Subcutaneous adipose tissue (tissue), 4 donors: ENCODE measurements around the gene CTSW. TPM values are rescaled to one million over a fixed set of nuclear protein-coding genes. Genes with fewer than 3 reads are reported as not detected.

Experiments
- CTCF ChIP-seq: fragments of 450-650 bp; IDR thresholded peaks from one replicate; pipeline ENCODE4 v1.5.1; 2016; ENCODE audit warnings: low read depth, mild to moderate bottlenecking, control low read depth, antibody characterized with exemption, moderate library complexity
- total RNA-seq, 4 donors: library from RNA; depleted of rRNA; stranded (reverse); fragments of >200 nt; gene quantifications; one replicate each; pipeline ENCODE4 v1.1.0, GENCODE V29; 2016

The CTSW gene
- total RNA-seq, 4 donors from 2014 or later: 1.7 to 5.7 (median 2.9) TPM; not detected in 1

GRCh38 chr11:65882120-65883057, 2.8 kb downstream of the CTSW start:
- no peak for TF ChIP-seq CTCF

- TF ChIP-seq CTCF: no peak
Observed at GRCh38 chr11:65883058-65883761, 3.6 kb downstream of the CTSW start.

- TF ChIP-seq CTCF: no peak
Observed at GRCh38 chr11:65883786-65884715, 4.4 kb downstream of the CTSW start.

GRCh38 chr11:65884716-65885092, 5.1 kb downstream of the CTSW start:
- TF ChIP-seq CTCF: no peak

- TF ChIP-seq CTCF: no peak
Observed at GRCh38 chr11:65885231-65885630, 5.6 kb downstream of the CTSW start.

- TF ChIP-seq CTCF: no peak
Observed at GRCh38 chr11:65885808-65886536, 6.3 kb downstream of the CTSW start.
